Measurements from ENCODE around the gene OR5A1. TPM values are rescaled to one million over a fixed set of nuclear protein-coding genes. Genes with fewer than 3 reads are reported as not detected.

Gene OR5A1
- total RNA-seq = not detected in 2 replicates

GRCh38 chr11:59436169-59436568 is at the start of gene OR5A1:
Gene OR5A1 (plus strand): TSS chr11:59436469. CDS start chr11:59443169, 6,700 bp downstream.

GRCh38 chr11:59426361-59427067 is 9.8 kb upstream of the OR5A1 start, which contains the start of gene OR5A2:
Gene OR5A2 (minus strand): TSS chr11:59426413. CDS start chr11:59422953, 3,460 bp downstream.

DNA sequence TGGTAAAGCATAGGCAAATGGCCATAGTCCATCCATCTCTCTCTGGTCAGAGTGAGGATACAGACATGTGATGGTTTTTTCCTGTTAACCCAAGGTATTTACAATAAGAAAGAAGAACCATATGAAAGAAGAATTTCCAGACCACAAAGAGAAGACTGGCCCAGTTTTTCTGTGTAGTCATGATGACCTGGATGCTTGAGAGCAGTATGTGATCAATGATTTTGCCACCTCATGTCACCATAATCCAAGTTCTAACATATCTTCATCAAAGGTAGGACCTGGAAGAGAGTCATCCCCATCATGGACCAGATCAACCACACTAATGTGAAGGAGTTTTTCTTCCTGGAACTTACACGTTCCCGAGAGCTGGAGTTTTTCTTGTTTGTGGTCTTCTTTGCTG is 20.4 kb downstream of the OR5A1 start, which contains the start of gene OR4D6:
OR4D6 (plus strand) TSS at position 301 of the 400 bp plus-strand sequence; CDS start at position 301, 0 bp downstream.

GRCh38 chr11:59473015-59473414 is 36.7 kb downstream of the OR5A1 start, which contains the start of gene OR4D10:
Gene OR4D10 (plus strand): TSS chr11:59473315. CDS start chr11:59477430, 4,115 bp downstream.

Other genes starting within 250 kb of the OR5A1 start
- not detected in 2 replicates for gene MPEG1, start 223.5 kb upstream of the OR5A1 start, total RNA-seq
- not detected in 2 replicates for gene OR5AN1, start 77.6 kb upstream of the OR5A1 start, total RNA-seq
- gene OR5A2, start 10.1 kb upstream of the OR5A1 start, total RNA-seq = not detected in 2 replicates
- not detected in 2 replicates for gene OR4D6, start 20.5 kb downstream of the OR5A1 start, total RNA-seq
- gene OR4D10, start 36.8 kb downstream of the OR5A1 start, total RNA-seq = not detected in 2 replicates
- gene OR4D11, start 67.1 kb downstream of the OR5A1 start, total RNA-seq = not detected in 2 replicates
- gene OR4D9, start 75.1 kb downstream of the OR5A1 start, total RNA-seq = not detected in 2 replicates
- 13.7 and 14.9 TPM in 2 replicates for gene OSBP, start 179.3 kb downstream of the OR5A1 start, total RNA-seq
- 14.3 and 16.9 TPM in 2 replicates for gene PATL1, start 232.6 kb downstream of the OR5A1 start, total RNA-seq

Data from mammary microvascular endothelial cell (primary cell).